AG08395 (cell line): ENCODE results near the gene ANKRD34A.

Source experiments
- DNase-seq: peaks from one replicate; pipeline ENCODE4 v3.0.0; 2012; ENCODE audit warnings: mixed read lengths, low spot score

The ANKRD34A gene

DNA sequence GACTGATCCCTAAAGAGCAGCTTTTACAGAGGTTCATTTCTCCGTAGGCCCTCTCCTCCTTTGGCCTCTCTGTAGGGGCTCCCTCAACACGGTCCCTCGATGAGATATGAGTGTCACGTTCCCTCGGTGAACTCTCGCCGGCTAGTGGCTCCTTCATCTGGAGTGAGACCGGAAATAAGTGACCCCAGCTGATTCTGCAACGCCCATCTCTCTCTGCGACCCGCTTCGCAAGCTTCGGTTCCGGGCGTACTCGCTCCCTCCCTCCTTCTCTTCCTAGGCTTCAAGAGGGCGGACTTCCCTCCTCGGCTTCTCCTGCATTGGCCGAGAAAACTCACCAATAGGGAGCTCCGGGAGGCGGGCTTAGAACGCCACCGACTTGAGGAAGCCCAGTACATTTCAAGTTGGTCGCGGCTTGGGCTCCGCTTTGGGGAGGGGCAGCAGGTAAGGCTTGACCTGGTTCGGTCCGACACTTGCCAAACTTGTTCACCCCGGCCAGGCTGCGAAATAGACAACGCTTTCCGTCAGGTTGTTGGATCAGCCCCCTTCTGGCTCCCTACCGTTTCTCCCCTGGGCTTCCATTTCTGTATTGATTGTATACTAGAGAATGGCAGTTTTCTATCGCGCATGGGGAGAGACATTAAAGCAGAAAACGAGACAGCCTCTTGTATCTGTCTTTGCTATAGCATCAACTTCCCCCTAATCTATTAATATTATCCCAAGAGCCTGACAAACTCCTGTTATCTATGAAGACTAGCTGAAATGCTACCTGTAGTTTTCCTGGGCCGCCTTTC lies at the start of gene ANKRD34A, which contains the start of gene POLR3GL:
ANKRD34A (minus strand) TSS at position 248 of the 791 bp plus-strand sequence. CDS start 2,816 bp downstream, outside the sequence.
POLR3GL (plus strand) TSS at position 363 of the 791 bp plus-strand sequence. CDS start 10,176 bp downstream, outside the sequence.
- DNase-seq = peak; percentile 93

DNA sequence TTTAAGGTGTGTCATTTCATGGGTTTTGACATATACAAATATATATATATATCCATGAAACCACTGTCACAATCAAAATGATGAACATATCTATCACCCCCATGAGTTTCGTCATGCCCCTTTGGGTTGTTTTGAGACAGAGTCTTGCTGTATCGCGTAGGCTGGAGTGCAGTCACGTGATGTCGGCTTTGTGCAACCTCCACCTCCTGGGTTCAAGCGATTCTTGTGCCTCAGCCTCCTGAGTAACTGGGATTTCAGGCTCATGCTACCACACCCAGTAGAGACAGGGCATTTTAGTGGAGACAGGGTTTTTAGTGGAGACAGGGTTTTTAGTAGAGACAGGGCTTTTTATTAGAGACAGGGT lies 49.2 kb upstream of the ANKRD34A start:
- no peak for DNase-seq

DNA sequence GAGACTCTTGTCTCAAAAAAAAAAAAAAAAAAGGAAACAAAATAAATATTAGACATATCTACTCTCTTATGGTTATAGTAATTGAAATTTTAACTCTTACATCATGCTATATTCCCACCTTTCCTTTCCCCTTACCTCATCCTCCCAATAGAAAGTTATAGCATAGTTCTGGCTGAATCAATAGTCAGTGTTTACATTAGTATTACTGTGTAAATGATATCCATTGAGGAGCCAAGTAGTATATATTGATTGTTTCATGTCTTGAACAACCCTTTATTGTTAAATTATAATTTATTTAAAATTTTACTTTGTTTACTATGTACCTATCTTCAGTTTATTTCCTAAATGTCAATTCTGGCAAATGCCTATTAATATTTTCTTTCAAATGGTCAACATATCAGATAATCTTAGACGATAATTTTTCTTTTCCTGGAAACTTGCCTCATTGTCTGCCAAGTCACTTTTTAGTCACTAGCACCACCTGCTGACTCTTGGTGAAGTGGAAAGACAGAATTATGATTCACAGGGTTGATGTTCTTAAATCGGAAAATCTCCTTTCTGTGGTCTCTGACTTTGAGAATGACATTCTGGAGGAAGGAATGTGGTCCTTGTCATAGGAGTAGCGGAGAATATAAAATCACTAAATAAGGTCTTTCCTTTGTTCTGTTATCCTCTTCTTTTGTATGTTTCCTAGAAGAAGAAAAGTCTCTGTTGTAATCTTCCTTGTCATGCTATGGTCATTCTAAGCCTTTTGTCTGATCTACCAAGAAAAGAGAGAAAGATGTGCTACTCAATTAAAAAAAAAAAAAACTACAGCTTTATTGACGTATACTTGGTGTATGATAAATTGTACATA lies 48.6 kb upstream of the ANKRD34A start:
- peak; percentile 79 for DNase-seq

DNA sequence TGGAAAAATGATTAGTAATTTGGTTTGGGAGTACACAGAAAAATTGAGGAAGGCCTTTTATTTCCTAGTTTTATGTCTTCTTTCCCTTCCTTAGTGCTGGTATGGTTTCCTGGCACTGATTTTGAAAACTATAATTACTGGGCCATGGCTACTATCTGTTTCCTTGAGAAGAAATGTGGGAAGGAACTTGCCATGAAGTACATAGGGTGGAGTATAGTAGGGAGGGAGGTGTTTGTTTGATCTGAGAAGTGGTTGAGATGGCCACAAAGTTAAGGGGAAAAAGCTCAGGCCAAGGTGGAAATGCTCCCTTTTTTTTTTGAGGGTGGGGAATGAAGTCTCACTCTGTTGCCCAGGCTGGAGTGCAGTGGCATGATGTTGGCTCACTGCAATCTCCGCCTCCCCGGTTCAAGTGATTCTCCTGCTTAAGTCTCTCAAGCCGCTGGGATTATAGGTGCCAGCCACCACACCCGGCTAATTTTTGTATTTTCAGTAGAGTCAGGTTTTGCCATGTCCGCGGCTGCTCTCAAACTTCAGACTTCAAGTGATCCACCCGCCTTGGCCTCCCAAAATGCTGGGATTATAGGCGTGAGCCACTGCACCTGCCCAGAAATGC lies 45.9 kb upstream of the ANKRD34A start:
- no peak for DNase-seq

DNA sequence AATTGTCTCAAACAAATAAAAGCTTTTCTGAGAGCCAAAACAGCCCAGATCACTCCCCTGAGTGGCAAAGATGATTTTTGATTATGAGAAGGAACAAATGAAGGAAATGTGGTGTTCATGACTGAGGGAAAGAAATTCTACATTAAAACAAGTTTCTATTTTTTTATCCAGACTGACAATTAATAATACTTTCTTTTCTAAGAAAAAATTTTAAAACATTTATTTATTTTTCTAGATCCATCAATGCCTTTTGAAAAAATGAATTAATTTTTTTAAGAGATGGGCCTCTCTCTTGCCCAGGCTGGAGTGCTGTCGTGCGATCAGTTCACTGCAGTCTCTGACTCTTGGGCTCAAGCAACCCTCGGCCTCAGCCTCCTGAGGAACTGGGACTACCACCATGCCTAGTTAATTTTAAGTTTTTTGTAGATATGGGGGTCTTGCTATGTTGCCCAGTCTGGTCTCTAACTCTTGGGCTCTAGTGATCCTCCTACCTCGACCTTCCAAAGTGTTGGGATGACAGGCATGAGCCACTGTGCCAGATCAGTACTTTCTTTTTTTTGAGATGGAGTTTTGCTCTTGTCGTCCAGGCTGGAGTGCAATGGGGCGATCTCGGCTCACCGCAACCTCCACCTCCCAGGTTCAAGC lies 43.2 kb upstream of the ANKRD34A start:
- DNase-seq = no peak

DNA sequence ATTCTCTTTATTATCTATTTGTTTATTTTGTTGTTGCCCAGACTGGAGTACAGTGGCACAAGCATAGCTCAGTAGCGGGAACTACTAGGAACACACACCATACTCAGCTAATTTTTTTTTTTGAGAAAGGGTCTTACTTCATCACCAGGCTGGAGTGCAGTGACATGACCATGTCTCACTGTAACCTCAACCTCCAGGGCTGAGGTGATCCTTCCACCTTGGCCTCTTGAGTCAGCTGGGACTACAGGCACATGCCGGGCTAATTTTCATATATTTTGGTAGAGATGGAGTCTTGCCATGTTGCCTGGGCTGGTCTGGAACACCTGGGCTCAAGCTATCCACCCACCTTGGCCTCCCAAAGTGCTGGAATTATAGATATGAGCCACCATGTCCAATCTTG lies 37.3 kb upstream of the ANKRD34A start:
- DNase-seq = no peak

DNA sequence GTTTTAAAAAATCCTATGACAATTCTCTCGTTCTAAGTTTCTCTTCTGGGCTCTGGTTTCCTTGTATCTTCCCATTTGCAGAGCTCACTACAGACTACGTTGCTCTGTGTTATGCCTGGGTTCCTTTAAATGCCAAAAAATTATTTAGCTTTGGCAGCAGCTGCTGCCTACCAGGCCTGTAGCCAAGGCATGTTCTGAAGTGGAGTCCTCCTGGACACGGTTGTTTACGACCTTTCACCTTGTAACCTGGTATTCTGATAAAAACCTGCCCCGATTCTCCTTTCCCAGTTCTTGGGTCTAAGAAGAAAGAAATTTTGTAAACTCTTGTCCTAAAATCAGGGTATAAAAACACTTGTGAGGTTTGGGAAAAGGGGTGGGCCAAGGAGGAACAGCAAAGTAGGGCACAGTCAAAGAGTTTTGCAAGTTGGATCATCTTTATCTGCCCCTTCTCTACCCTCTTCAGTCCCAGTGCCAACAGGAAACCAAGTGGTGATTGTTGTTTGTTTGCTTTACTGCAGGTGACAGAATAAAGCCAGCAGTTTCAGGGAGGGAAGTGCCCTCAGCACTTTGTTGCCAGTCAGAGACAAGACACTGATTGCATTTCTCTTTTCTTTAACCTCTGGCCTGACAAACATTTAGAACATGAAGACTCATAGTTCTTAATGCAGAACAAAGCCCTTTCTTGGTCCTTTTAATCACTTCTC lies 35.1 kb upstream of the ANKRD34A start:
- DNase-seq = no peak

DNA sequence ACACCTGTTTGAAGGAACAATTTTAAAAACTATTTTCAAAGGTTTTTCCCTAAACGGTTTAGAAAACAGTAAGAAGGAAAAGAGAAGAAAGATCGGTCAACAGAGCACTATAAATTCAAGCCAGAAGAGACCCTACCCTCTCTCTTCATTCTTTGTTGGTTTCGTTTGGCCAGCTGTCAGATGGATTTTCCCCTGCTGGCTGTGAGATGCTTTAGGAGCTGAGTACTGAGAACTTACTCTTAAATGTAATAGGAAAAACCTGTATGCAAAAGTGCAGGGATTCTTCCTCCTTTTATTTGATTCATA lies 33.3 kb upstream of the ANKRD34A start:
- DNase-seq = no peak

DNA sequence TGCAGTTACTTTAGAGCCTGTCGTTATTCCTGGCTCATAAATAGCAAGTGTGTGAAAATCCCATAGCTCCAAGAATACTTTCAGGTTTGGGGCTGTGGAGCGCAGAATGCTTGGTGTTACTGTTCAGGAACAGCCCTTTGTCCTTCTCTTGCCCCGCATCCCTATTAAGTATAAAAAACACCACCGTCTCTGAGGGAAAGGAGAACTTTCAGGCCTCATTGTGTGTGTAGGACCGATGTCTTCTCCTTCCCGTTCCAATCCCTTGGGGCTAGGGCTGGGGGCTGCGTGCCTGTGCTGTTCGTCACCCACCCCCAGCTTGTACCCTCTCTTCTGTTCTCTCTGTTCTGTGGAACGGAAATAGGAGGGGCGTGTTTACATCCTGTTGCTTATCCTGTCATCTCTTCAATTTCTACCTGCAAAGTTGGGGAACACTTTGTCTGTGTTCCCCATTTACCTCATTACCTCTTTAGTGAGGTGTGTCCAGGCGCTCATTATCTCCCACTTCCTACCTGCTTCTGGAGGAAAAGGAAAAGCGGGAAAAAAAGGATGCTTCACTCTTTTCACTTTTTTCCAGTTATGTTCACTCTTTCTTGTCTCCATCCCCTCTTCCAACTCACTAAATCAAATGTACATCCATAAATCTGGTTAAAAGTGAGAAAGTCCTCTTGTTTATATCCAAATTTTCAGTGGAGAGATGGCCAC lies 32.8 kb upstream of the ANKRD34A start:
- no peak for DNase-seq

DNA sequence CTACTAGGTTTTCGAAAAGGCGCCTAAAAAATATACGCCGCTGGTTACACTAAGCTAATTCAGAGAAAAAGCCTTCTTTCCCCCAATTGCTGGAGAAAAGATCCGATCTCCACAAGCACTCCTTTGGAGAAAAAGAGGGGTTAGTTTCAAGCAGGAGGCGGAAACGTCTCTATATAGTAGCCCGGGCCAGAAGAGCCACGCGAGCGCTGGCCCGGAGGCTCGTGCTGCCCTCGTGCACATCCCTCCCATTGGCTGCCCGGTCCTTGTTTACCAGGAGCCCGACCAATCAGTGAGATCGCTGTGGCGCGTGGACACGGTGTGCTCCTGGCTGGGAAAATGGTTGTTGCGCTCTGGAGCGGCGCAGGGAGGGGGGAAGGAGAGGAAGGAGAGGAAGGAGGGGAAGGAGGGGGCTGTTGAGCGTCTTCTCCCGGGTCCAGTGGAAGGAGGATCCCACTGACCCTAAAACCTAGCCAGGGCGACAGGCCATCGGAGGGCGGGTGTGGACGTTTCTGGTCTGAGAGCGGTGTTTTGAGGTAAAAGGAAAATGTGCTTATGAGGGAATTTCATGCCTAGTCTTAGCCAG lies 32.1 kb upstream of the ANKRD34A start, which contains the start of gene TXNIP:
TXNIP (minus strand) TSS at position 147 of the 583 bp plus-strand sequence. CDS start 313 bp downstream, outside the sequence.
- DNase-seq = peak; percentile 100

DNA sequence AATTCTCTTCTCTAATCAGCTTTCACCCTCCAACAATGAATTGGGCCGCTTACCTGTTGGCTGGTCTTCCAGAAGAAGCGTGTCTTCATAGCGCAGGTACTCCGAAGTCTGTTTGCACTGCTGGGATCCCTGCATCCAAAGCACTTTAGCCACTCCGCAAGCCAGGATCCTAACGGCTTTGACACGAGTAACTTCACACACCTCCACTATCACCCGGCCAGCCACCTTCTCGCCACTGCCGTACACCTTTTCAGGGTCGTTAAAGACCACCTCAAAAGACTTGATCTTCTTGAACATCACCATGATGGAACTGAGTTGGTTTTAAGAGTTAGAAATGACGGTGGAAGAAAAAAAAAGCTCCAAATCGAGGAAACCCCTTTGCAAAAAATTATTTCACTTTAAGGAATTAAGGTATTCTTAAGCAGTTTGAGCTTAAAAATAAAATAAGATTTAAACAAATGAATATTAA lies 31.6 kb upstream of the ANKRD34A start:
- DNase-seq = no peak

DNA sequence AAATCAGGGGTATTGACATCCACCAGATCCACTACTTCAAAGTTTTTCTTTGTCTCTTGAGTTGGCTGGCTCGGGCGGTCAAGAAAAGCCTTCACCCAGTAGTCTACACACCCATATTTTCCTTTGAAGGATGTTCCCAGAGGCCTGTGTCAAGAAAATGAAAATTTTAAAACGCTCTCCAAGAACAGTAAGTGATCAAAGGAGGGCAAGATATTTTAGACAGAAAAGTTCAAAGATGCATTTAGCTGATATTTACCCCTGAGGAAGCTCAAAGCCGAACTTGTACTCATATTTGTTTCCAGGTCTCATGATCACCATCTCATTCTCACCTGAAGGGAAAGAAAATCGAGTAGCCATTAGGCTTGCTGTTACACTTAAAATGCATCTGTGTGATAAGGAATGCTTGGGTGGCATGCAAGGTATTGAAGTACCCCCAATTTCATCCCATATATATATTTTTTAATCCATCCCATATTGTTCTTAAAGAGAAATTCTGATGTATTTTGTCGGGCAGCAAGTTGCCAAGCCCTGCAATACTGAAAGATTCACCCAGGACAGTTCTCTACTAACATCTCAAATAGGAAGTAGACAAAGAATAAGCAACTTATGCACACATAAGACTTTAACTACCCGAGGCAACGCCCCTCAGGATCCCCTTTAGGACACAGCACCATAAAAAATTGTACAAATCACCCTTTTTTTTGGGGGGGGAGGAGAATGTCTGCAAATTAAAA lies 30.9 kb upstream of the ANKRD34A start:
- DNase-seq = no peak

DNA sequence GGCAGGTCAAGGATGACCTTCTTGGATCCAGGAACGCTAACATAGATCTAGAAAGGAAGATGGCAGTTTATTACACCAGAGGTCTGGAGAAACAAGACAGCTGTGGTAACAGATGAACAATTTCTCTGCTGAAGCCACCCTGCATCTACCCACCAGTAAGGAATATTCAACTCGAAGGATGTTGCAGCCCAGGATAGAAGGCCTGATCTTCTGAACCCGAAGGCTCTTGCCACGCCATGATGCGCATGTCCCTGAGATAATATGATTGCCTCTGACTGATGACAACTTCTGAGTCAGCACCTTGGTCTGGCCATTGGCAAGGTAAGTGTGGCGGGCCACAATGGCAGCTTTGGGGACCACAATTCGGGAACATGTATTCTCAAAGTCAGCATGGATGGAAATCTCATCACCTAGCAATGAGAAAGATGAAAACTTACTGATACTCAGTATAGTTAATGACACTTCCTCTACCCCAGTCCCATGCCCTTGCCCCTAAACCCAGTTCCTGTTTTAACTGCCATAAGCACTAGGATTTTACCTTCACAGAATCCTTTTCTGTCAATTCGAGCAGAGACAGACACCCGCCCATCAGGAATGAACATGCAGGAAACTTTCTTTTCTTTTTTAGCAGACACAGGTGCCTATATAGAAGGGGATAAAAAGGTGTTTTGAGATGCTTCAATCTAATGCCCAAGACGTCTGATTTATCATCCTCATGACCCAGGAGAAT lies 30.2 kb upstream of the ANKRD34A start:
- no peak for DNase-seq

DNA sequence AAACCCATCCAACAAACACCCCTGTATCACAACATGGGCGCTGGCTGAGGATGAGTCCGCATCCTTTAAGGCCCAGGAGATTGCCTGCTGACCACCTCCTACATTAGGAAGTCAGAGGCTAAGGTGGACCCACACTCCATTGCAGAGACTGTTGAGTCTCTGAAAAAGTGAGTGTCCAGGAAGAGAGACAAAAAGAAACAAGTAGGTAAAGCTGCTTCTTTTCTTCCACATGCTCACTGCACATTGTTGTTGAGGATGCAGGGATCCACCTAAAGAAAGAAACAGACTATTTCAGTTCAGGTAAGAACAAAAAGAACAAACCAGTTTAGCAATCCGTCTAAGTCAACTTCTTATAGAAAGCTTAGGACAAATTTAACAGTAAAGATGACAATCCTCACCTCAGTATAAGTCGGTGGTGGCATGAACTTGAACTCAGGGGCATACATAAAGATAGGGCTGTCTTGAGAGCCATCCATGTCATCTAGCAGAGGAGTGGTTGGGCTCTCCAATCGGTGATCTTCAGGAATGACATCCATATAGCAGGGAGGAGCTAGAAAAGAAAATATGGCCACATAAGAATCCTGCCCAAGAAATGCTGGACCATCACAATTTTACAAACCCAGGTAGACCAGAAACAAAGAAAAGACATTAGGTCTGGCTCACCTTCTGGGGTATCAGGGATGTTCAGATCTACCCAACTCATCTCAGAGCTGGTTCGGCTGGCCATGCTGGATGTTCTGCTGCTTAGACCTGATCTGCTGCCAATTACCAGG lies 29.4 kb upstream of the ANKRD34A start:
- no peak for DNase-seq

DNA sequence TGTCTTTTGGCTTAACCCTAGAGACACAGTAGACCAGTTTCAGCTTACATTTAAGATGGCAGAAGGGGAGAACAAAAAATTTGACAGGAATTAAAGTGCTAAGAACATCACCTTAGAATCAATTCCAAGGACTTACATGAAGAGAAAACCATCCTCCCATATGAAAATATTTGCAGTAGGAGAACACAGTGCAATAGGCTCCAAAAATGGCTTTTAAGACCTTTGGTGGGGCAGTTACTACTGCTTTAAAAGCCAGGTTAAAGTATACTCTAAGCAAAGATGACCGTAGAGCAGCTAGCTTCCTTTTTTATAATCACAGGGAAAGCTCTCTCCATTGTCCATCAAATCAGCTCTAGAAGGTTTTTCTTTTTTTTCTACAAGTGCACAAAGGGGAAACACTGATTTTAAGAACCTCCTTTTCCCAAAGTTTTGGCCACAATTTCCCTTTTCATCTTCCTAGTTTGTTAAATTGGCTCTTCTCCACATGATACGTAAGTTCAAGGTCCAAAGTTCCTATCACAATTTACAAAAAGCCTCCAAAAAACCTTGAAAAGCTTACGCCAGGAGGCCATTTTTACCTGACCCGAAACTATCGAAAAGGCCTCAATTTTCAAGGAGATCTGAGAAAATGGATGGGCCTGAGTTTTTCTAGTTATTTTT lies 28.7 kb upstream of the ANKRD34A start:
- no peak for DNase-seq

DNA sequence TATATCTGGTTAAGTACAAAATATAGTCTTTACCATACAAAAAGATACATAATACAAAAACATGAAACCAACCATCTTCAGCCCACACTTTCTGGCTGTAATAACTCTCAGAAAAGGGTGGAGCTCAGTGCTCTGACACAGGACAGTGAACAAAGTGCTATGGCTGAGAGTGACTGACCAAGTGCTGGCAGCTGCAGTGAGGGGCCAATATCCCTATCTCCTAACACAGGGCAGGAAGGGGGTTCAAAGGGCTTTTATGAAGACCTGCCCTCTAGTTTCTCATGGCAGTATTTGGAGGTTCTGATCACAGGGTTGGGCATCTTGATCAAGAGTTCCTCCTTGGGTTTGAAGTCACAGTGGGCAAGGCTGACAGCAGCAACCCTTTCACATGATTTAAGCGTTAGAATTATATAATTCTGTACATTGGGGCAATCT lies 28.1 kb upstream of the ANKRD34A start:
- DNase-seq = no peak

DNA sequence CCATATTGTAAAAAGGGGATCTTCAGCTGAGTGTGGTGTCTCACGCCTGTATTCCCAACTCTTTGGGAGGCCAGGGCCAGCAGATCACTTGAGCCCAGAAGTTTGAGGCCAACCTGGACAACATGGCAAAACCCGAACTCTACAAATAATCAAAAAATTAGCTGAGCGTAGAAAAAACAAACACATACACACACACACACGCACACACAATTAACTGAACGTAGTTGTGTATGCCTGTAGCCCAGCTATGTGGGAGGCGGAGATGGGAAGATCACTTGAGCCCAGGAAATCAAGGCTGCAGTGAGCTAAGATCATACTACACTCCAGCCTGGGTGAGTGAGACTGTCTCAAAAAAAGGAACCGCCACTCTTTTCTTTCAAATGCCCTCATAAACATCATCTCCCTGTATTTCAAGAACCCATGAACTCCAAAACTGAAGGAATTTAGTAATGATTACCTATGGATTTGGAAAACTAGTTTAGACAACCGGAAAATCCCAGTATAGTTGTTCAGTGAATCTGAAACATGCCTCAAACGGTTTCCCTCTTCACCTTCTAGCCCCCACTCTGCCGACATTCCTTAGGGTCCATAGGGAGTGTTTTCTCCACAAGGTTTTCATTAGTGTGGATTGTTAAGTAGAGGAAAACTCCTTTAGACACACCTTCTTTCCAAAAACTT lies 27.5 kb upstream of the ANKRD34A start:
- no peak for DNase-seq
